Keratinocyte (primary cell): ENCODE measurements around the gene LZTFL1. TPM values are rescaled to one million over a fixed set of nuclear protein-coding genes. Genes with fewer than 3 reads are reported as not detected.

Experiments used
- DNase-seq: peaks from one replicate; pipeline ENCODE4 v3.0.0-alpha.2; 2011; ENCODE audit warnings: low read depth, missing footprints, low spot score
- FAIRE-seq: peaks from 2 replicates; lab custom pipeline; 2011; peaks lifted over from hg19 to GRCh38; lab: Jason Lieb, UNC
- H2AFZ ChIP-seq: 2 replicates; pipeline ENCODE4 v1.6.0; 2012; ENCODE audit warnings: low read length, control low read depth, inconsistent platforms; ENCODE audit not compliant: control insufficient read depth
- H3K27ac ChIP-seq: 2 replicates; pipeline ENCODE4 v1.5.1; 2011; ENCODE audit warnings: low read length; ENCODE audit not compliant: control insufficient read depth, insufficient read depth
- H3K27me3 ChIP-seq: 3 replicates; pipeline ENCODE4 v1.6.0; 2011; ENCODE audit warnings: low read length; ENCODE audit not compliant: control insufficient read depth, insufficient read depth; ENCODE audit errors: extremely low read depth
- H3K36me3 ChIP-seq, 2 experiments: 2 replicates in 1 of 2; 3 replicates in 1 of 2; pipeline ENCODE4 v1.5.1; 2011; ENCODE audit warnings: low read length in 2 of 2, mild to moderate bottlenecking in 1 of 2; ENCODE audit not compliant: control insufficient read depth in 2 of 2, insufficient read depth in 2 of 2; ENCODE audit errors: extremely low read depth in 1 of 2
- H3K4me1 ChIP-seq: 3 replicates; pipeline ENCODE4 v1.5.1; 2011; ENCODE audit warnings: low read length; ENCODE audit not compliant: control insufficient read depth, insufficient read depth; ENCODE audit errors: extremely low read depth
- H3K4me2 ChIP-seq: 3 replicates; pipeline ENCODE4 v1.6.0; 2011; ENCODE audit warnings: low read depth, low read length; ENCODE audit not compliant: control insufficient read depth, insufficient read depth; ENCODE audit errors: extremely low read depth
- H3K4me3 ChIP-seq, 3 experiments: fragments of 200-600 bp in 1 of 3; sonication (generic) in 1 of 3; 2 replicates in 2 of 3; 3 replicates in 1 of 3; pipeline ENCODE4 v1.5.1; 2011 to 2016; ENCODE audit warnings: low read length in 3 of 3, mild to moderate bottlenecking in 3 of 3, control low read depth in 2 of 3, inconsistent platforms in 1 of 3, low read depth in 1 of 3, mixed read lengths in 1 of 3, mixed run types in 1 of 3, moderate library complexity in 1 of 3; ENCODE audit not compliant: control insufficient read depth in 2 of 3, insufficient read depth in 2 of 3; ENCODE audit errors: extremely low read depth in 1 of 3
- H3K79me2 ChIP-seq: 2 replicates; pipeline ENCODE4 v1.6.0; 2012; ENCODE audit warnings: low read length; ENCODE audit not compliant: control insufficient read depth, insufficient read depth
- H3K9ac ChIP-seq: 3 replicates; pipeline ENCODE4 v1.6.0; 2011; ENCODE audit warnings: low read length; ENCODE audit not compliant: control insufficient read depth, insufficient read depth; ENCODE audit errors: extremely low read depth
- H3K9me1 ChIP-seq: 3 replicates; pipeline ENCODE4 v1.6.0; 2011; ENCODE audit warnings: low read length; ENCODE audit not compliant: control insufficient read depth, insufficient read depth; ENCODE audit errors: extremely low read depth
- H3K9me3 ChIP-seq: 2 replicates; pipeline ENCODE4 v1.5.1; 2012; ENCODE audit warnings: low read depth, low read length; ENCODE audit not compliant: control insufficient read depth
- H4K20me1 ChIP-seq: 3 replicates; pipeline ENCODE4 v1.6.0; 2011; ENCODE audit warnings: low read length; ENCODE audit not compliant: control insufficient read depth, insufficient read depth; ENCODE audit errors: extremely low read depth
- EZH2 ChIP-seq: IDR thresholded peaks from one replicate; pipeline ENCODE4 v1.6.1; 2012; ENCODE audit warnings: inconsistent platforms, mild to moderate bottlenecking, low read length, moderate library complexity
- dilution Hi-C: fragments of 300-500 bp; cut with MboI; formaldehyde crosslinking; loops from one replicate; pipeline ENCODE4 v1.7.0; 2020; ENCODE audit warnings: low sequenced_read_pairs; ENCODE audit not compliant: extremely low pct_ligation_motif_present
- polyA plus RNA-seq, 5 experiments: library from polyadenylated mRNA; depleted of rRNA in 3 of 5; stranded (reverse) in 3 of 5; stranded (forward) in 1 of 5; unstranded in 1 of 5; fragments of >200 nt; gene quantifications; 1 replicate in 1 of 5; 2 replicates in 3 of 5; 3 replicates in 1 of 5; pipeline versions ENCODE4 v1.2.1 to v1.2.3, GENCODE V29; 2011 to 2012; ENCODE audit warnings: missing spikeins in 2 of 5, low read depth in 1 of 5, low replicate concordance in 1 of 5
- TF ChIP-seq, protein P1 (sequence below), 3 experiments: IDR thresholded peaks in 1 of 3; conservative IDR thresholded peaks in 1 of 3; optimal IDR thresholded peaks in 1 of 3; 2 replicates in 2 of 3; 3 replicates in 1 of 3; pipeline versions ENCODE3 to v1.5.1; 2011; ENCODE audit warnings: low read length in 3 of 3, mild to moderate bottlenecking in 3 of 3, moderate library complexity in 2 of 3, control low read depth in 1 of 3, inconsistent platforms in 1 of 3; ENCODE audit not compliant: insufficient read depth in 2 of 3; ENCODE audit errors: extremely low read depth in 1 of 3

The LZTFL1 gene
- polyA plus RNA-seq, 1 donor (not counting 4 experiments of a cell fraction or from before 2014, with no cell fraction given) = 17.9 TPM

DNA sequence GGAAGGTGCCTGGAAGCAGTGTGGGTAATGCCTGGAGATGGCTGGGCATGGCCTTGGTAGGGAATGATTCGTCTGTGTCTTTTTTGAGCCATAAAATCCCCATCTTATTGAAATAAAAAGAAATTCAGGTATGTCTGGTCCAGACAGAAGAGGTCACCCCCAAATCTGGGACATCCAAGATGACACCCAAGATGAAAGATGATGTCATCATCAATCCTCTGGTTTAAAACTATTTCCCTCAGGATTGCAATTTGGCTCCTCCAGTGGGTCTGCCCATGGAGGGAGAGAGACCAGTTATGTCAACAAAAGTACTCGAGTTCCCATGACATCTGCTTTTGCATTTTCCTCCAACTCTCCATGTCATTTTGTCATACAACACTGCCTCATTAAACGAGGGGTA, 27.7 kb upstream of the LZTFL1 start:
- FAIRE-seq (no peak), DNase-seq (no peak)
- TF ChIP-seq, protein P1, sequence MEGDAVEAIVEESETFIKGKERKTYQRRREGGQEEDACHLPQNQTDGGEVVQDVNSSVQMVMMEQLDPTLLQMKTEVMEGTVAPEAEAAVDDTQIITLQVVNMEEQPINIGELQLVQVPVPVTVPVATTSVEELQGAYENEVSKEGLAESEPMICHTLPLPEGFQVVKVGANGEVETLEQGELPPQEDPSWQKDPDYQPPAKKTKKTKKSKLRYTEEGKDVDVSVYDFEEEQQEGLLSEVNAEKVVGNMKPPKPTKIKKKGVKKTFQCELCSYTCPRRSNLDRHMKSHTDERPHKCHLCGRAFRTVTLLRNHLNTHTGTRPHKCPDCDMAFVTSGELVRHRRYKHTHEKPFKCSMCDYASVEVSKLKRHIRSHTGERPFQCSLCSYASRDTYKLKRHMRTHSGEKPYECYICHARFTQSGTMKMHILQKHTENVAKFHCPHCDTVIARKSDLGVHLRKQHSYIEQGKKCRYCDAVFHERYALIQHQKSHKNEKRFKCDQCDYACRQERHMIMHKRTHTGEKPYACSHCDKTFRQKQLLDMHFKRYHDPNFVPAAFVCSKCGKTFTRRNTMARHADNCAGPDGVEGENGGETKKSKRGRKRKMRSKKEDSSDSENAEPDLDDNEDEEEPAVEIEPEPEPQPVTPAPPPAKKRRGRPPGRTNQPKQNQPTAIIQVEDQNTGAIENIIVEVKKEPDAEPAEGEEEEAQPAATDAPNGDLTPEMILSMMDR (optimal IDR thresholded peaks at IDR 0.05 in 1 of 3, IDR thresholded peaks at IDR 0.05 in 1 of 3, conservative IDR thresholded peaks at IDR 0.05 in 1 of 3; ENCODE audit: extremely low read depth in 1 of 3, insufficient read depth in 2 of 3, low read length in 3 of 3) = no peak
- no peak for TF ChIP-seq EZH2
- Histone ChIP-seq H3K36me3 (no peaks in the 10 kb centered on the region), H3K27ac (no peak overlapping the region), H3K27me3 (peaks cover 8% of the 10 kb centered on the region), H4K20me1 (no peaks in the 10 kb centered on the region), H3K4me2 (no peak overlapping the region), H3K4me3 (no peak overlapping the region), H3K4me1 (no peaks in the 10 kb centered on the region), H3K79me2 (no peaks in the 10 kb centered on the region), H3K9ac (no peak overlapping the region), H3K9me1 (no peaks in the 10 kb centered on the region), H2AFZ (no peak overlapping the region), H3K9me3 (no peaks in the 10 kb centered on the region)
- dilution Hi-C loops = no loop called here

DNA sequence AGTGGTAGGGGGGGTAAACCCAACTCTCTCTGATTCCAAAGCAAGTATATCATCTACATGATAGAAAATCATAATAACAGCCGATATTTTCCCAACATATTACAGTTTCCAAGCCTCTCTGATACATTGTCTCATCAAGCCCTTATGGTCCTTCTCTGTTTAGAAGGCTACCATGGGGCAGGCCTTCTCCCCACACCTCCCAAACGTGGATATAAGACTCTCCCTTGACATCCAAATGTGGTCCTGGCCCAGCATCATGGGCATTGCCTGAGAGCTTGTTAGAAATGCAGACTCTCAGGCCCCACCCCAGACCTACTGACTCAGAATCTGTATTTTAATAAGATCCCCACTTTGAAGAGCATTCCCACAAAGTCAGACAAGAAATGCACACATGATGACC, 26.7 kb upstream of the LZTFL1 start:
- no peak overlapping the region for H3K9ac ChIP-seq
- TF ChIP-seq, protein P1 (optimal IDR thresholded peaks at IDR 0.05 in 1 of 3, IDR thresholded peaks at IDR 0.05 in 1 of 3, conservative IDR thresholded peaks at IDR 0.05 in 1 of 3; ENCODE audit: extremely low read depth in 1 of 3, insufficient read depth in 2 of 3, low read length in 3 of 3) = no peak
- no peak for TF ChIP-seq EZH2
- H4K20me1 ChIP-seq = no peaks in the 10 kb centered on the region
- H3K9me3 ChIP-seq = no peaks in the 10 kb centered on the region
- H3K79me2 ChIP-seq = no peaks in the 10 kb centered on the region
- no peaks in the 10 kb centered on the region for H3K36me3 ChIP-seq
- no peak overlapping the region for H2AFZ ChIP-seq
- H3K27me3 ChIP-seq = peaks cover 8% of the 10 kb centered on the region
- DNase-seq (no peak), FAIRE-seq (no peak)
- H3K27ac ChIP-seq = no peak overlapping the region
- no peaks in the 10 kb centered on the region for H3K9me1 ChIP-seq
- no peak overlapping the region for H3K4me3 ChIP-seq
- dilution Hi-C loops = no loop called here
- H3K4me1 ChIP-seq = no peaks in the 10 kb centered on the region
- H3K4me2 ChIP-seq = no peak overlapping the region
